NCI-H2196 (cell line): ENCODE measurements around the gene CLK4.

ENCODE experiments used
- DNase-seq: peaks from one replicate; lab custom pipeline; 2025; ENCODE audit not compliant: unreplicated experiment; lab: John Stamatoyannopoulos, UW

Gene CLK4

DNA sequence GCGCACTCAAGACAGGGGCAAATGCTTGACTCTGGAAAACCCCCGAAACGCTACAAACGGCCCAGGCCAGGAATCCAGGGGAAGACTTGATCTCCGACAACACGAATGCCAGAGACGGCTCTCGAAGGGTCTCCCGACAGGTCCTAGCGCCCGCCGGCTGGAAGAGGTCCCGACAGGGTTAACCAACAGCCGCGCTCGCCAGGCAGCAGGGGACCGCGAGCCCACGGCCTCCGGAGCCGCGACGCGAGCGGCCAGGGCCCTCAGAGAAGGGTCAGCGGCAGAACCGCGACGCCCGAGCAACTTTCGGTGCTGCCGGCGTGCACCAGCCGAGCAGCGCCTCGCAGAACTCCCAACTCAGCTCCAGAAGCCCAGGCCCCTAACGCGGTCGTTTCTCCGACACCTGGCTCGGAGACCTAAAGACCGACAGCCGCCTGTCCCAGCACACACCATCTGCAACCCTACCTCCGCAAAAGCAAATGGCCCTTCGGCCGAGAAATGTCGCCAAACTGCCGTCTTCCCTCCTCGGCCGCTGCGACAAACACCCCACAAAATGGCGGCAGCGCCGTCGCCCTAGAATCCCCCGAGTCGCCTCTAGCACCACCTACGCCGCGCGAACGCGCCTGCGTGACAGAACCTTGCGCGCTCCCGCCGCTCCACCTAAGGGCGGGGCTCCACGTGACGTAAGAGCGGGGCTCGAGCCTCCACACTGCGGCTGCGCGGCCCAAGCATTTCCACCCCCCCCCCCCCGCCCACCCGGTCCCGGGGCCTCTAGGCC is at the start of gene CLK4:
TSS of gene CLK4 (minus strand) at position 567 of the 775 bp plus-strand sequence. CDS start 3,634 bp downstream, outside the sequence.
- DNase-seq = peak; percentile 96

GRCh38 chr5:178675922-178676321 is 49.1 kb upstream of the CLK4 start:
- DNase-seq = no peak

DNA sequence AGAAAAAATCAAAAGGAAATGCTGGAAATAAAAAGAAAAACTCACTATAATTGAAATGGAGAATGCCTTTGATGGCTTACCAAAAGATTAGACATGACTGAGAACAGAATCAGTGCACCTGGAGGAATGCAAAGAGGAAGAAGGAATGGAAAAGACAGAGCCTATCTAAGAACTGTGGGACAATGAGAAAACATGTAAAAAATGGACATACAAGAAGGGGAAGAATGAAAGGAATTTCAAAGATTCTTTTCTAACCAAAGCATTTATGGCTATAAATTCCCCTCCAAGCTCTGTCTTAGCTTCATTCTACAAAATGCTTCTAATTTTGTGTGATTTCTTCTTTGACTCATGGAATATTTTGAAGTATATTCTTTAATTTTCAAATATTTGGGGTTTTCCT is 47.5 kb upstream of the CLK4 start:
- no peak for DNase-seq

DNA sequence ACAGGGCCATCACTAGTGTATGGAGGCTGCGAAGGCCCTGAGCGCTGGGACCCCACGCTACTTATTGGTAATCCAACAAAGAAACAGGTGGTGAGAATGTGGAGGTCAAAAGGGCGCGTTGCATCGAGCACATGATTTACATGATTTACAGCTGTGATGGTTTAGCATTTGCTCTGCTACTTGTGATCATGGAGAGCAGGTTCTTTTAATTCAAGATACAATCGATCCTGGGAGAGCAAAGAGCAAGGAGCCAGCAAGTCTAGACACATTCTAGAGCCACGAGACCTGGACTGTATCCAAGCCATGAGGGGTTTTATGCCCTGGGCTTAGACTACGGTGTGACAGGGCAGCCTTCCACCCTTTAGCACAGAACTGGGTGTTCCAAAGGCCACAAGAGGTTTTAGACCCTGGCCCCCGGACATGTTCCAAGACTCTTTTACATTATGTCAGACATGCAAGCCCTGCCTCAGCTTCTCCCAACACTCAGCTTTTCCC is 47.0 kb upstream of the CLK4 start:
- DNase-seq = no peak

DNA sequence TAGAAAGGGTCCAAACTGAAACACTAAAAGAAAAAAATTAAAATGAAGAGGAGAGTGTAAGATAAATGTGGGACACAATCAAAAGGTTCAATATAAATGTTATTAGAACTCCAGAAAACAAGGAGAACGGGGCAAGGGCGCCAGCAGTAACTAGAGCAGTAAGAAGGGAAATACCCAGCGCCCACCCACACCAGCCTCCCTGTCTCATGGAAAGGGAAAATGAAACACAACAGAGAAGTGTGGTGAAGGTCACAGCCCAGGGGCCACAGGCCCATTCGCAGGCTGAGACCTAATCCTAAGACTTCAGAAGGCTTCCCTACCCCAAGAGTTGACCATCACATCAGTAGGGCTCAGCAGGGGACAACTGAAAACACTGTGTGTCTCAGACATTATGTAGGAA is 45.8 kb upstream of the CLK4 start:
- DNase-seq = no peak

GRCh38 chr5:178671602-178672144 is 44.8 kb upstream of the CLK4 start:
- no peak for DNase-seq

- no peak for DNase-seq
Measured at GRCh38 chr5:178670351-178670885, 43.6 kb upstream of the CLK4 start.

DNA sequence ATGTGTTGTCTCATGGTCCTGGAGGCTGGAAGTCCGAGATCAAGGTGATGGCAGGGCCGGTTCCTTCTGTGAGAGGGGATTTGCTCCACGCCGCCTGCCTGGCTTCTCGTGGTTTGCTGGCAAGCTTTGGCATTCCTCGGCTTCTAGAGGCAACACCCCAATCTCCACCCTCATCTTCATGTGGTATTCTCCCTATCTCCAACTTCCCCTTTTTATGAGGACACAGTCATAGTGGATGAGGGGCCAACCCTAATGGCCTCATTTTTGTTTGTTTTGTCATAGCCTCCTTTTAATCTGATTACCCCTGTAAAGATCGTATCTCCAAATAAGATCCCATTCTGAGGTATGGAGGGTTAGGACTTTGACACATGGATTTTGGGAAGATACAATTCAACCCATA is 41.7 kb upstream of the CLK4 start:
- no peak for DNase-seq

- no peak for DNase-seq
Measured at GRCh38 chr5:178667688-178668087, 40.8 kb upstream of the CLK4 start.

GRCh38 chr5:178667101-178667500 is 40.3 kb upstream of the CLK4 start:
- no peak for DNase-seq

- DNase-seq = no peak
Measured at GRCh38 chr5:178664141-178664540, 37.3 kb upstream of the CLK4 start.

- no peak for DNase-seq
Measured at GRCh38 chr5:178662541-178662860, 35.7 kb upstream of the CLK4 start.

GRCh38 chr5:178661836-178662540 is 35.1 kb upstream of the CLK4 start:
- no peak for DNase-seq

DNA sequence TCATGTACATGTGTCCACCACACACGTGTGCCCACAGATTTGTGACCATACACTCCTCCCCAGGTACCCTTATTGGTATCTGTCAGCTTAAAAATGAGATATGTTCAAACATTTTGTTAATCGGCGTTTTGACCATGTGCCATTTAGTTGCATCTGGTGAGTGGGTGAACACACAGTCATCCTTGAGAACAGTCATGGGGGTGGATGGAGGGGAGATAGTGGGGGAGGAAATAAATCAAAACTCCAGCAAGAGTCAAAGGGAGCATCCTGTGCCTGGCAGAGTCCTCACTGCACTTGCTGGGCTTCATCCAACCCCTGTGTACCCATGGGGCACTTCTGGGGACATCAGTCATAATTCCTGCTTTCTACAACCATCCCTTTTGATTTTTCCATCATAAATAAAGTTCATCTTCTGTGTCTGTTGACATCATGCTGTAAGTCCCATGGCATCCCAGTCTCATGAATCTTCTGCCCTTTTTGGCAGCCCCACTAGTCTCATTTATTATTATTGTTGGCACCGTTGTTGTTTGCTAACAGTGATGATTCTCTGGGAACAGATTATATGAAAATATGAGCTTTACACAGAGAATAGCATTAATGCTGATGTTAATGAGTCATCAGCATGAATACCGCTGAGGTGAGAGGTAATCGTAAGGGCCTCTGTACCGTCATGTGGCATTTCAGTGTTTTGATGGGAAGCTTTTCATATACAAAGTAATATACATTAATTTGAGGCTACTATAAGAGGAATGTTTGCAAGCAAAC is 24.4 kb upstream of the CLK4 start:
- no peak for DNase-seq

DNA sequence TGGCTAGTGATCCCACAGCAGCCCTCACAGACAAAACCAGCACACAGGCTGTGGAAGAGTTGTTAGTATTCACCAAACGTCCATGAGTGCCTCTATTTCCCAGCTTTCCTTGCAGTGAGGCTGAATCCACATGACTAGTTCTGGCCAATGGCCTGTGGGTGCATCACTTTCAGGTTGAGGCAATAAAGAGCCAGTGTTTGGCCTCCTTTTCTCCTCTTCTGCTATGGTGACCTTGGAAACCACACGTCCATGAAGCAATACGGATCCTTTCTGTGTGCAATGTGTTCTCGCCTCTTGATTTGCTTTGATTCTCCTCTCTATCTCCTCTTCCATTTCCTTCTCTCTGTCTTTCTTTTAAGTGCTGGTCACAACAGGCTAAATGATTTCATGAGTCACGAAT is 23.4 kb upstream of the CLK4 start:
- DNase-seq = no peak

GRCh38 chr5:178649580-178649979 is 22.7 kb upstream of the CLK4 start:
- no peak for DNase-seq

- DNase-seq = no peak
Measured at GRCh38 chr5:178644826-178645545, 18.1 kb upstream of the CLK4 start.

DNA sequence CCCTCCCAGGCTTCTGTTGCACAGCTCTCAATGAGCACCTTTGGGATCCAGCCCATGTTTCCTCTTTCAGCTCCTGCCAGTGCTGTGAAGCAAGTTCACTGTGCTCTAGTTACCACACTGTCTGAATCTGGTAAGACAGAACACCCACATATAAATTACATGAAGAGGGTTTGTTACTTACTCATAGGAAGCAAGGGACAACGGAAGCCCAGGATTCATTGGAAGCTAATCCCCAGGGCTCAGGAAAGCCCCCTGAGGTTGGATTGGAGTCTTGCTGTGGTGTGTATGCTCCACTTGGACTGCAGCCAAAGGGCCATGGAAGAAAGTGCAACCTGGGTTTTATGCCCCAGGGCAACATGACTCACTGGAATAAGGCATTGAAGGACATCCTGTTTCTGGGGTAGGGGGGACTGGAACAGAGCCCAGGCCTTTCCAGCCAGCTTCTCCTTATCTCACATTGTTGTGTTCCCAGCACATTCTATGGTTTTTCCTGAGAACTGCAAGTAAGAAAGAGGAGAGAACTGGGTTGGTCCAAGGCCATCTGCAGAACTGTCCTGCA is 15.6 kb upstream of the CLK4 start:
- no peak for DNase-seq

- no peak for DNase-seq
Measured at GRCh38 chr5:178641711-178642110, 14.9 kb upstream of the CLK4 start.

GRCh38 chr5:178640331-178641045 is 13.6 kb upstream of the CLK4 start:
- no peak for DNase-seq
